Measurements from ENCODE around the gene MYRIP.

The MYRIP gene

DNA sequence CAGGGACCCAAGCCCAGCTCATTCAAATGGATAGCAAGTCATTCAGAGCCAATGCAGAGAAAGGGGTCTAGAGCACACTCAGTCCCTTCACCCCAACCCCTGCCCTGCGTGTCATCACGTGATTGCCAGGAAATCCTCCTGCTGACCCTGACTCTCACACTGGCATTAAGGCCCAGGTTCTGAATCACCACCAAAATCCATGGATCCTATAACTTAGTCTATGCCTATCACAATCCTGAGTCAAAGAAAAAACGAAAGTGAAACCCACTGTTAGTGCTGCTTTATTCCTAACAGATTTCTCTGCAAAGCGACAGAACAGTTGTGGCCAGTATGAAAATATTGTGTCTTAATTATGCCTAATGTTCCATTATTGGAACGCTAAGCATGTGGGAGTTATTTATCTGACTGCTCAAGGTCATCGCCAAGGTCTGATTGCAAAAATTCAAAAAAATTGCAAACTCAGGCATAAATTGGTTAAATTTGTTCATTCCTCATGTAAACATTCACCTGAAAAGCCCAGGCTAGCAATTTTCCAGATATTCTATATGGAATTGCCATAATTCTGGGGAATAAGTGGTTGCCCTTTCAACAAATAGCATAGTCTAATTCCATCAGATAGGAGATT is 391.4 kb downstream of the MYRIP start:
- H3K27ac Mint-ChIP-seq, result no peak overlapping the region
- CTCF ChIA-PET, result interaction anchor here (1.0 kb wide), 3 partner anchors 22 to 116 kb away, joined by 3 to 4 read pairs (median 3); no protein-coding TSS in a partner anchor

DNA sequence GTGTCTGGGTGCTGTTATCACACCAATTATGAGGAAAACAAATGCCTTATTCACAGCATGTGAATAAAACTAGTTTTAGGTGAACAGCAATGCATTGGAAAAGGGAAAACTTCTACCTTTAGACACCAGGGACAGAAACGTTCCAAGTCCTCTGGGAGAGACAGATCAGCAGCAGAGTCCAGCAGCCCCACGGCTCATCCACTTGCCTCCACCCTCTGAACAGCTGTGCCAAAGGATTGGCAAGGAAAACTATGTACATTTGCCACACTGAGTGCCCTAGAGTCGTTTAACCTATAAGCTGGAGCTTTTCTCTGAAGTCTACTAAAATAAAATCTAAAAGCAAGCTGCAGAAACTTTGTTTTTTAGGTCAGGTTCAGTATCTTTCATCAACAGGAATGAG is 392.4 kb downstream of the MYRIP start:
- H3K4me1 Mint-ChIP-seq, result peaks cover 3% of the 10 kb centered on the region
- CTCF ChIA-PET, result interaction anchor here (1.0 kb wide), 1 partner anchor 116 kb away, joined by 3 read pairs; no protein-coding TSS in a partner anchor

More for the DNA sequence above, 391.4 kb downstream of the MYRIP start:
- no peak overlapping the region for H3K4me3 Mint-ChIP-seq
- H3K4me1 Mint-ChIP-seq, result peaks cover 3% of the 10 kb centered on the region
- no peaks in the 10 kb centered on the region for H3K36me3 Mint-ChIP-seq
- H3K9me3 Mint-ChIP-seq, result no peaks in the 10 kb centered on the region
- H3K27me3 Mint-ChIP-seq, result no peaks in the 10 kb centered on the region
- DNase-seq, result no peak

DNA sequence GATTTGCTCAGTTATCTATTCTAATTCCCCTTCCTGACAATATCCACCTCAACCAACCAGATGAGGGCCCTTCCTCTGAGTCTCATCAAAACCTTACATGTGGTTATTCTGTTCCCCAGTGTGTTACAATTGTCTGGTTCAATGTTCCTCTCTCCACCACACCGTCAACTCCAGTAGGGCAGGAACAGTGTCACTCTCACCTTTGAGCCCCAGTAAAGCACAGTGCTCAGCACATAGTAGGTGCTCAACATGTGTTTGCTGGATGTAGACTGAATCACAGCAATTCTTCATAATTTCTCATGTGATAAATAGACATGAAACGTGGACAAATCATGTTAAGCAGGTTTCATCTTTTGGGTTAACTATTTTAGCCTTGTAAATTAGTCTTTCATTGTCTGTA is 397.1 kb downstream of the MYRIP start:
- no peak overlapping the region for H3K27ac Mint-ChIP-seq
- no peak for DNase-seq
- no peak overlapping the region for H3K4me3 Mint-ChIP-seq
- H3K27me3 Mint-ChIP-seq, result no peaks in the 10 kb centered on the region
- H3K36me3 Mint-ChIP-seq, result no peaks in the 10 kb centered on the region
- H3K9me3 Mint-ChIP-seq, result no peaks in the 10 kb centered on the region
- no peaks in the 10 kb centered on the region for H3K4me1 Mint-ChIP-seq
- CTCF ChIA-PET, result no interaction called here

More for the DNA sequence above, 392.4 kb downstream of the MYRIP start:
- no peak overlapping the region for H3K27ac Mint-ChIP-seq
- H3K9me3 Mint-ChIP-seq, result no peaks in the 10 kb centered on the region
- no peaks in the 10 kb centered on the region for H3K36me3 Mint-ChIP-seq
- no peak overlapping the region for H3K4me3 Mint-ChIP-seq
- H3K27me3 Mint-ChIP-seq, result no peaks in the 10 kb centered on the region
- no peak for DNase-seq

DNA sequence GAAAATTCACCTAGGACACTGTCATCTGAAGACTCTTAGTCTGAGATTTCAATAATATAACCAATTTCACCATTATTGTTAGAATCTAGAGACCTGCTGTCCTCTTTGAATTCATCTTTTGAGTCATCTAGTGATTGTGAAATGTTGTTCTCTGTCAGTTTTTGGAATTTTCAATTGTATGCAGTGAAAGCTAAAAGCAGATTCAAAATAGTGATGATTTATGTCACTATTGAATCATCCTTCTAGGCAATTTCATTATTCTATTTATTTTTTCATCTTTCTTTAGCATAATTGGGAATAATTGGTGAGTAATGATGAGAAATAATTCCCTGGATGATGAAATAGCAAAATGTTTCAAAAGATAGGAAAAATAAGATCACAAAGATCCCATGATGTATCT is 398.4 kb downstream of the MYRIP start:
- Mint-ChIP-seq H3K4me3 (no peak overlapping the region), H3K36me3 (no peaks in the 10 kb centered on the region), H3K4me1 (no peaks in the 10 kb centered on the region), H3K27me3 (no peaks in the 10 kb centered on the region), H3K9me3 (no peaks in the 10 kb centered on the region), H3K27ac (no peak overlapping the region)
- DNase-seq, result no peak
- CTCF ChIA-PET, result interaction anchor here (0.8 kb wide), 1 partner anchor 16 kb away, joined by 3 read pairs; no protein-coding TSS in a partner anchor

DNA sequence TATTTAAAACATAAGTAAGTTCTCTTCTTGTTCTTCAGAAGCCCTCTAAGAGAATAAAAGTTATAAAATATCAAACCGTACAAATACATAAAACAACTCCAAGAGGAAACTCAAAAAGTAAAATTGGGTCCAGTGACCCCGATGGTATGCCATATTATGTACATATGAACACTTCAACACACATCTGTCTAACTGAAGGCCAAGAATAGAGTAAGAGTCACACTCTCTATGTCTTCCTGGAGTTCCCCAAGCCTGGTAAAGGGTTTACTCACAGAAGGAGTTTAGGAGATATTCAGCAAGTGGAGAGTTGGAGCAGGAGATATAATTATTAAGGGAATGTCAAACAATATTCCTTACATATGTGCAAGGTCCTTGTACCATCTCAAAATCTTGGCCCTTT is 398.8 kb downstream of the MYRIP start:
- H3K27me3 Mint-ChIP-seq, result no peaks in the 10 kb centered on the region
- no peaks in the 10 kb centered on the region for H3K4me1 Mint-ChIP-seq
- no peaks in the 10 kb centered on the region for H3K9me3 Mint-ChIP-seq
- DNase-seq, result no peak
- no peak overlapping the region for H3K27ac Mint-ChIP-seq
- CTCF ChIA-PET, result no interaction called here
- H3K36me3 Mint-ChIP-seq, result no peaks in the 10 kb centered on the region
- no peak overlapping the region for H3K4me3 Mint-ChIP-seq

DNA sequence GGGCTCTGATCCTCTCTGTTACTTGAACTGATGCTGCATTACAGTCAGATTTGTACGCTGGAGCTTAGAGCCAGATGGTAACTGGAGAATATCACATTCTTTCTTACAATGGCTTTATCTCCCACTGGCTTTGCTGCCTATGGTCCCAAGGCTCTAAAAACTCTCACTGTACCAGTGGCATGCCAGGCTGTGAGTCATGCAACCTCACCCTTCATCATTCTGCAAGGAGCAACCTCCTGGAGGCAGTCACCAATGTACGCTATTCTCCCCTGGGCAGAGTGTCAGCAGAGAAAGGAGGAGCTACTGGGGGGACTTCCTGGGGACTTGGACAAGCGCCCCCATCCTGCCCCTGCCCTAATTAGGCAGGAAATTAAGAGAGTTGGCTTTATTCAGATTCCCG is 402.2 kb downstream of the MYRIP start:
- Mint-ChIP-seq H3K27me3 (no peaks in the 10 kb centered on the region), H3K36me3 (no peaks in the 10 kb centered on the region), H3K4me1 (no peaks in the 10 kb centered on the region), H3K4me3 (no peak overlapping the region), H3K27ac (no peak overlapping the region), H3K9me3 (peaks cover 1% of the 10 kb centered on the region)
- CTCF ChIA-PET, result no interaction called here
- DNase-seq, result no peak

DNA sequence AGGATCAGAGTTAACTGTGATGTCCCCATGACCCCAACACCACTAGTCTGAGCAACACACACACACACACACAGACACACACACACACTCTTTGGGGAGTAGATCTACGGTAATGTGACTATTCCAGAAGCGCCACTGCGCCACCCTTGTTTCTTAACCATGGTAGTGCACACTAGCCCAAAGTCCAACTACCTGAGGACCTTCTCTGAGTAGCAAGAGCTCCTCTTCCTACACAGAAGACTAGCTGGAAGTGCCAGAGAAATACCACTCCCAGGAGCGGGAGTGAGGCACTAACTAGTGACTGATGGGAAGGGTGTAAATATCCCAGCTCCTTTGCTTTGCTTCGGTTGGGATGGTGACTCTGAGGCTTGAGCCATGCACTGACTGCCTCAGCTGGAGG is 404.1 kb downstream of the MYRIP start:
- Mint-ChIP-seq H3K4me1 (no peaks in the 10 kb centered on the region), H3K27ac (no peak overlapping the region), H3K27me3 (no peaks in the 10 kb centered on the region), H3K4me3 (no peak overlapping the region), H3K9me3 (peaks cover 1% of the 10 kb centered on the region), H3K36me3 (no peaks in the 10 kb centered on the region)
- CTCF ChIA-PET, result no interaction called here
- DNase-seq, result no peak

DNA sequence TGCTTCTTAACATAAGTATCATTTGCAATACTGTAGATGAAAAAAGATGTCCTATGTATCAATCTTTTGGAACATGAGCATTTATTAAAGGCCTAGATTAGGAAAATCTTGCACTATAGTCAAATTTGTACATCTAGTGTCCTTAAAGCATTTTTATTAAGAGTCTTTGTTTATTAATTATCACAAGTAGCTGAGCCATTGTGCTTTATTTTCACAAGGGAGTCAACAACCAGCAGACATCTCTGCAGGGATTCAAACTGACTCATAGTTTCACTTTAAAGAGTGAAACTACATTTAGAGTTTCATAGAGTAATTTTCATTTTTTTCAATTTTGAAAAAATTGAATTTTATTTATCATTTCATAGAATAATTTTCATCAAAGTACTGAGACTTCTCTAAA is 405.6 kb downstream of the MYRIP start:
- CTCF ChIA-PET, result no interaction called here
- Mint-ChIP-seq H3K36me3 (no peaks in the 10 kb centered on the region), H3K4me1 (no peaks in the 10 kb centered on the region), H3K27me3 (no peaks in the 10 kb centered on the region), H3K9me3 (peaks cover 1% of the 10 kb centered on the region), H3K27ac (no peak overlapping the region), H3K4me3 (no peak overlapping the region)
- no peak for DNase-seq

DNA sequence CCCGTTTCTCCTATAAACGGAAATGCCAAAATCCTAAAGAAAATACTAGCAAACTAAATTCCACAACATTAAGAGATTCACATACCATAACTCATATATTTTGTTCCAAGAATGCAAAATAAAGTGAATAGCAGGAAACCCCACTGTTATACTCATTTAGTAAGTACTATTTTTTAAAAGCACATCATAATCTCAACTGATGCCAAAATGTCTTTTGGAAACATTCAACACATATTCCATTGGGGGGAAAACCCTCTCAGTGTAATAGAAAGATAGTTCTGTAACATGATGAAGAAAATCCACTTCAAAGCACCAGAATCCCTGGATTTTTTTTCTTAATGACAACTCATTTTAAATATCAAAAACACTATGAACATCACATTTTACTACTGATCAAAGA is 407.1 kb downstream of the MYRIP start:
- Mint-ChIP-seq H3K27ac (no peak overlapping the region), H3K27me3 (no peaks in the 10 kb centered on the region), H3K4me1 (no peaks in the 10 kb centered on the region), H3K9me3 (peaks cover 1% of the 10 kb centered on the region), H3K36me3 (no peaks in the 10 kb centered on the region), H3K4me3 (no peak overlapping the region)
- no peak for DNase-seq
- CTCF ChIA-PET, result no interaction called here

DNA sequence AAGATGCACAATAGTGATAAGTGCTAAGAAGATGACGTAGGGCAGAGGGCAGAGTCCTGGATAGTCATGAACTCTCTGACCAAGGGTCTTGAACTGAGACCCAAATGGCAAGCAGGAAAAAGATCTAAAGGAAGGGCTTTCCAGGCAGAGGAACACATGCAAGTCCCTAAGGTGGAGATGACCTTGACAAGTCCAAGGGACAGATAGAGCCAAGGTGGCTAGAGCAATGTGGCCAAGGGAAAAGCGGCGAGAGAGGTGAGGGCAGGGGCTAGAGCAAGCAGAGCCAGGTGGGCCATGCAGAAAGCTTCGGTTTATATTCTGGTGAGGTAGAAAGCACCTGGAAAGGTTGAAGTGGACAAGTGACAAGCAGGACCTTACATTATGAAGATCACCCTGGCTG is 414.4 kb downstream of the MYRIP start:
- Mint-ChIP-seq H3K4me3 (no peak overlapping the region), H3K27me3 (no peaks in the 10 kb centered on the region), H3K9me3 (no peaks in the 10 kb centered on the region), H3K27ac (no peak overlapping the region), H3K4me1 (no peaks in the 10 kb centered on the region), H3K36me3 (no peaks in the 10 kb centered on the region)
- CTCF ChIA-PET, result no interaction called here
- no peak for DNase-seq

DNA sequence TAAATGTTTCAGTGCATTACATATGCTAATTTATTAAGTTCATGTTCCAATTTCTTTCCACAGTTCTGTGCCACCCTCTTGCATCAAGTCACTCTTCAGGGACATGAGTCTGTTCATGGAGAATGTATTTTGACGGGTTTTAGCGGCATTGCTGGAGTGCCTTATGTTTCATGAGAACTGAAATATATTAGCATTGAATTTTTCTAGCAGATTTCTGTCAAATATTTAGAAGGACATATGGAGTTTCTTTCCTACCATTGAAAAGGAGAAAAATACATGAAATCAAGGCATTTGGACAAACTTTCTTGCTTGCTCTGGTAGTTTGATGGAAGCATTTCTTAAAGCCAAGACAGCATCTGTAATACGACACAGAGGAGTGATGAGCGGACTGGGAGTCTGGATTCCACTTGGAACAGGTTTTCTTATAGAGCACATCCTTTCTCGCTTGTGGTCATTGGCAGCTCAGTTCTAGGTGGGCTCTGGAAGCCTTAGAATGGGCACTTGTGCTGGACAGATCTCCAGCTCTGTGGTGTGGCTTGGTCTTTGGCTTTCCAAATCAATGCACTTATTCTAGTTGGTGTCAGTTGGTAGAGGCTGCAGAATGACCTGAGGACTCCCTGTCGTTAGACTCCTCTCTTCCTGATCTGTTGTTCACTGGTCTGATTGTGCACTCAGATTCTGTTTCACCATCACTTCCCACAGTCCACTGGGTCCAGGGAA is 415.5 kb downstream of the MYRIP start:
- CTCF ChIA-PET, result no interaction called here
- H3K36me3 Mint-ChIP-seq, result no peaks in the 10 kb centered on the region
- H3K27me3 Mint-ChIP-seq, result no peaks in the 10 kb centered on the region
- no peaks in the 10 kb centered on the region for H3K4me1 Mint-ChIP-seq
- no peak overlapping the region for H3K4me3 Mint-ChIP-seq
- DNase-seq, result no peak
- H3K9me3 Mint-ChIP-seq, result no peaks in the 10 kb centered on the region
- H3K27ac Mint-ChIP-seq, result no peak overlapping the region

DNA sequence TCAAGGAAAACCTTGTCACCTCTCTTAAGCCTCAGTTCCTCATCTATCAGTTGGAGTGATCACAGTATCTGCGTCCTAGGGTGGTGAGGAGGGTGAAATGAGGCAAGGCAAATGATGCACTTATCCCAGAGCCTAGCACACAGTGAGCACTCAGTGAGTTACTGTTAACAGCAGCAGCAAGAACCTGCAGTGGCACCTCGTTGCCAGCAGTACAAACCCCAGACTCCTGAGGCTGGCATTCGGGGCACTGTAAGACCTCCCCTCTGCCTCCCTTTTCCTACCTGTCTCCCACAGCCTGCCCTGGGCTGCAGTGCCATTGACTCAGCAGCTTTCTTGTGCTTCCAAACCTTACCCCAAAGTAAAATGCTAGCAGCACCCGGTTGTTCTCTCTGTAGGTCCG is 417.2 kb downstream of the MYRIP start:
- CTCF ChIA-PET, result no interaction called here
- Mint-ChIP-seq H3K4me1 (no peaks in the 10 kb centered on the region), H3K4me3 (no peak overlapping the region), H3K27ac (no peak overlapping the region), H3K9me3 (no peaks in the 10 kb centered on the region), H3K27me3 (no peaks in the 10 kb centered on the region), H3K36me3 (no peaks in the 10 kb centered on the region)
- no peak for DNase-seq

DNA sequence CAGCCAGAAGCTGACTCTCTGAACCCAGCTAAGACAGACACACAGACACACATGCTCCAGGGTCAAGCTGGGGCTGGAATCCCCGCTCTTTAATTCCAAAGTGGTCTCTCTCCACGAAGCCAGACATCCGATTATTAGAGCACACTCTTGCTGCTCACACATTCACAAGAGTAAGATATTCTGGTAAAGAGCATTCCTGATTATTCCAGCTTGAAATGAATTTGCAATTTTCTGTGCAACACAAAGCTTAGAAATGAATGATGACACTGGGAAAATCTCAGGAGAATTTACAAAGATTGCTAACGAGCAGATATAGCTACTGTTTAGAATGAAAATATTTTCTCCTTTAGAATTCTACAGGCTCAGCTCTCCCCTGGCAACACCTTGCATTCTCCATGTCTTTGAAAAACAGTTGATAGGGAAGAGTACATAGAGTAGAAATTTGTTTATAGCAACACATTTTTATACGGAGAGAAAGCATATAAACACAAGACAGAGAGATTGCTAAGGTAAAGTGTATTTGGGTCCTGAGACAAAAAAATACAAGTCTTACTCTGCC is 419.5 kb downstream of the MYRIP start:
- Mint-ChIP-seq H3K4me3 (no peak overlapping the region), H3K27ac (no peak overlapping the region), H3K27me3 (no peaks in the 10 kb centered on the region), H3K36me3 (no peaks in the 10 kb centered on the region), H3K9me3 (no peaks in the 10 kb centered on the region), H3K4me1 (no peaks in the 10 kb centered on the region)
- no peak for DNase-seq
- CTCF ChIA-PET, result interaction anchor here (0.8 kb wide), 1 partner anchor 37 kb away, joined by 3 read pairs; no protein-coding TSS in a partner anchor

DNA sequence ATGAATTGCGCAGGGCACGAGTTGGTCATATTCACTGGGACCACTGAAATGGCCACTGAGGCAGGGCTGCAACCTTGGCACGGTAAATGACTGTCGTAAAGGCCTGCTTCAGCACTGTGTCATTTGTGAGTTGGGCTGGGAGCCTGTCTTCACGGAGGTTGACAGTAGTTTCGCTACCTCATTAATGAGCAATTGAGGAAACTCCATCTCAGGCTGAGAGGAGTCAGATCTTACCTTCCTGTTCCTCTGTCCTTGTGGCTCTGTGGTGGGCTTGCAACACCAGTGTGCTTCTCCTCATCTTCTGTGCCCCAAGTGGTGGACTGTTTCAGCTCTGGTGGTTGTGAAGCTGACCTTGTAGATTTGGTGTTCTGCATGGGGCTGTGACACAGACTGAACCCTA is 420.0 kb downstream of the MYRIP start:
- no peak overlapping the region for H3K27ac Mint-ChIP-seq
- no peaks in the 10 kb centered on the region for H3K27me3 Mint-ChIP-seq
- no peak for DNase-seq
- no peak overlapping the region for H3K4me3 Mint-ChIP-seq
- no peaks in the 10 kb centered on the region for H3K9me3 Mint-ChIP-seq
- CTCF ChIA-PET, result no interaction called here
- no peaks in the 10 kb centered on the region for H3K36me3 Mint-ChIP-seq
- no peaks in the 10 kb centered on the region for H3K4me1 Mint-ChIP-seq

DNA sequence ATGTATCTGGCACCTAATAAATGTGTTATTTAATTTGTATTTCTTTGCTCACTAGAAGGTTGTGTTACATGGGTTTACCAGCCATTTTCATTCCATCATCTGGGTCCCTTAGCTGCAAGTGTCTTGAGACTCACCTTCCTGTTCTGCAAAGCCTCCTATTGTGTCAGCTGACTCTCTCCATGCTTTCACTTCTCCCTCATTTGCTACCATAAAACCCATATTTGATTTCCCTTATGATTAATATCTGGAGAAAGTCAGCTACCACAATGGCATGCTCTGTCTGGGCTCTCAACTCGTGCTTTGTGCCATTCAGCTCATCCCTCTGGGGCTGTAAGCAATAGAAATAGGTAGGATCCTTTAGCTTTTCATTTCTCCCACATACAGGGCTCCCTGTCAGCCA is 420.6 kb downstream of the MYRIP start:
- Mint-ChIP-seq H3K27me3 (no peaks in the 10 kb centered on the region), H3K27ac (no peak overlapping the region), H3K4me3 (no peak overlapping the region), H3K36me3 (no peaks in the 10 kb centered on the region), H3K4me1 (no peaks in the 10 kb centered on the region), H3K9me3 (no peaks in the 10 kb centered on the region)
- CTCF ChIA-PET, result interaction anchor here (0.9 kb wide), 1 partner anchor 38 kb away, joined by 3 read pairs; no protein-coding TSS in a partner anchor
- DNase-seq, result no peak

Measured in activated naive CD4-positive, alpha-beta T cell treated with anti-CD3 and anti-CD28 coated beads, Interleukin-2, amount 10 ng/mL, durations not matched to agents 7 days and 5 days (primary cell).